HepG2 (cell line): ENCODE results near the gene CISD3. TPM values are rescaled to one million over a fixed set of nuclear protein-coding genes. Genes with fewer than 3 reads are reported as not detected.

Experiments used
- ADNP ChIP-seq: sonication (generic); formaldehyde crosslinking; IDR thresholded peaks from 2 replicates; pipeline ENCODE4 v1.4.0; 2020; ENCODE audit warnings: missing genetic modification reagents
- ELF4 ChIP-seq: sonication (generic); formaldehyde crosslinking; IDR thresholded peaks from 2 replicates; pipeline ENCODE4 v1.5.0; 2020; ENCODE audit warnings: missing genetic modification reagents, mild to moderate bottlenecking, moderate library complexity, borderline replicate concordance
- ERF ChIP-seq: IDR thresholded peaks from 2 replicates; pipeline ENCODE4 v1.6.1; 2018; ENCODE audit warnings: missing biosample characterization, missing genetic modification reagents
- MAF1 ChIP-seq: sonication (generic); formaldehyde crosslinking; IDR thresholded peaks from 2 replicates; pipeline ENCODE4 v1.5.0; 2020; ENCODE audit warnings: missing genetic modification reagents, borderline replicate concordance
- MED13 ChIP-seq: sonication (generic); formaldehyde crosslinking; IDR thresholded peaks from 2 replicates; pipeline ENCODE4 v1.5.0; 2020; ENCODE audit warnings: missing genetic modification reagents
- MTA1 ChIP-seq: sonication (generic); formaldehyde crosslinking; IDR thresholded peaks from 2 replicates; pipeline ENCODE4 v1.4.0; 2020; ENCODE audit warnings: missing genetic modification reagents, mild to moderate bottlenecking, borderline replicate concordance
- NR2C2 ChIP-seq: sonication (generic); formaldehyde crosslinking; IDR thresholded peaks from 2 replicates; pipeline ENCODE4 v1.4.0; 2020; ENCODE audit warnings: missing genetic modification reagents, mild to moderate bottlenecking, moderate library complexity, borderline replicate concordance
- TGIF2 ChIP-seq: IDR thresholded peaks from 2 replicates; pipeline ENCODE4 v1.6.1; 2016; ENCODE audit warnings: control low read depth, missing compliant biosample characterization
- TOE1 ChIP-seq: sonication (generic); formaldehyde crosslinking; IDR thresholded peaks from 2 replicates; pipeline ENCODE4 v1.4.0; 2020; ENCODE audit warnings: mild to moderate bottlenecking, missing genetic modification reagents
- ZFP36L2 ChIP-seq: sonication (generic); formaldehyde crosslinking; IDR thresholded peaks from 2 replicates; pipeline ENCODE4 v1.4.0; 2020; ENCODE audit warnings: missing genetic modification reagents
- ZMYM3 ChIP-seq: sonication (generic); formaldehyde crosslinking; IDR thresholded peaks from 2 replicates; pipeline ENCODE4 v1.5.1; 2020; ENCODE audit warnings: mild to moderate bottlenecking, missing genetic modification reagents
- polyA plus RNA-seq, 8 experiments: library from polyadenylated mRNA; depleted of rRNA in 3 of 8; stranded (reverse) in 7 of 8; unstranded in 1 of 8; fragments of >200 nt; fragmentation: Illumina TruSeq in 4 of 8; extraction: Trizol in 4 of 8; gene quantifications; 2 replicates each; pipeline versions ENCODE4 v1.2.1 to v1.2.3, GENCODE V29; 2011 to 2016; ENCODE audit warnings: low read depth in 4 of 8, missing spikeins in 1 of 8, mixed read lengths in 1 of 8; ENCODE audit not compliant: insufficient read depth in 1 of 8
- total RNA-seq, 5 experiments: library from RNA; depleted of rRNA; stranded (reverse); fragments of >200 nt; fragmentation: Illumina TruSeq; extraction: Trizol; gene quantifications; 2 replicates each; pipeline ENCODE4 v1.2.3, GENCODE V29; 2016; ENCODE audit warnings: low read depth in 1 of 5
- TF ChIP-seq, protein P1 (sequence below): sonication (generic); formaldehyde crosslinking; IDR thresholded peaks from 2 replicates; pipeline ENCODE4 v1.5.0; 2020; ENCODE audit warnings: missing genetic modification reagents
- TF ChIP-seq, protein P2 (sequence below): sonication (generic); formaldehyde crosslinking; IDR thresholded peaks from 2 replicates; pipeline ENCODE4 v1.5.0; 2020; ENCODE audit warnings: mild to moderate bottlenecking, missing genetic modification reagents
- TF ChIP-seq, protein P3 (sequence below): sonication (generic); formaldehyde crosslinking; conservative IDR thresholded peaks from 2 replicates; pipeline ENCODE4 v1.8.1; 2023; ENCODE audit warnings: missing genetic modification reagents
- TF ChIP-seq, protein P4 (sequence below): sonication (generic); formaldehyde crosslinking; IDR thresholded peaks from 2 replicates; pipeline ENCODE4 v1.4.0; 2020; ENCODE audit warnings: mild to moderate bottlenecking, missing genetic modification reagents
- TF ChIP-seq, protein P5 (sequence below): sonication (generic); formaldehyde crosslinking; IDR thresholded peaks from 2 replicates; pipeline ENCODE4 v1.4.0; 2020; ENCODE audit warnings: missing genetic modification reagents
- TF ChIP-seq, protein P6 (sequence below): sonication (generic); formaldehyde crosslinking; IDR thresholded peaks from 2 replicates; pipeline ENCODE4 v1.4.0; 2020; ENCODE audit warnings: missing genetic modification reagents, mild to moderate bottlenecking, borderline replicate concordance

The CISD3 gene
- total and polyA plus RNA-seq, 2 of the 13 experiments (the other 11 are each of a cell fraction or from before 2014, with no cell fraction given): 30.0 to 34.1 TPM

DNA sequence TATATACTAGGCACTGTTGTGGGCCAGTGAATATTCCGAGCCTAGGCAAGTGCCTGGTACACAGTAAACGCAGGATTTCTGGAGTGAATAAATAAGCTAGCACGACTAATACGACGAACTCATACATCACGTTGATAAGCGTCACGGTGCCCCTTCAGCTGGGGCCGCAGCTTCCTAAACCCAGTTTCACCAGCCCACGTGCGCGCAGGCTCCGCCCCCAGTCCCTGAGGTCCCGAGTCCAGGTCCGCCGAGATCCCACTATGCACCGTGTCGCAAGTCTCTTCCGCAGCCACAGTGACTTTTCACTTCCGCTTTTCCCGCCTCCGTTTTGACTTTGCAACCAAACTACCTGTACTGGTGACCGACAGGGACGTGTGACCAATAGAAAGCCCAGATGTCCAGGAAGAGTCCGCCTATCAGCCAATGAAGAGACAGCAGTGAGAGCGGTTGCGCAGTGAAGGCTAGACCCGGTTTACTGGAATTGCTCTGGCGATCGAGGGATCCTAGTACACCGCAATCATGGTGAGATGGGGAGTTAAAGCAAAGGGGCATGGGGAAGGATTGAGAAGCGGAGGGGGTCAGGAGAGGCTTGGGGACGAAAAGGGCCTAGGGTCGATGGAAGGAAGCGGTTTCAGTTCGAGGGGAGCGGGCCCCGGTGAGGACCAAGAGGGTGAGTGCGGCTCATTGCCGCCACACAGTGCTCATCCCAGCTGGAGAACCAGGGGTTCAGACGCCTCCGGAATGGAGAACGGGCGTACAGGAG, 22.3 kb downstream of the CISD3 start, which contains the start of gene PSMB3 (continued):
- TF ChIP-seq, protein P1, sequence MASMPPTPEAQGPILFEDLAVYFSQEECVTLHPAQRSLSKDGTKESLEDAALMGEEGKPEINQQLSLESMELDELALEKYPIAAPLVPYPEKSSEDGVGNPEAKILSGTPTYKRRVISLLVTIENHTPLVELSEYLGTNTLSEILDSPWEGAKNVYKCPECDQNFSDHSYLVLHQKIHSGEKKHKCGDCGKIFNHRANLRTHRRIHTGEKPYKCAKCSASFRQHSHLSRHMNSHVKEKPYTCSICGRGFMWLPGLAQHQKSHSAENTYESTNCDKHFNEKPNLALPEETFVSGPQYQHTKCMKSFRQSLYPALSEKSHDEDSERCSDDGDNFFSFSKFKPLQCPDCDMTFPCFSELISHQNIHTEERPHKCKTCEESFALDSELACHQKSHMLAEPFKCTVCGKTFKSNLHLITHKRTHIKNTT (CRISPR knock-in tag): no peak
- TF ChIP-seq MTA1 (CRISPR knock-in tag): peak; percentile 31; the same call in 1 of the 2 replicates
- TF ChIP-seq ADNP: no peak
- TF ChIP-seq, protein P2, sequence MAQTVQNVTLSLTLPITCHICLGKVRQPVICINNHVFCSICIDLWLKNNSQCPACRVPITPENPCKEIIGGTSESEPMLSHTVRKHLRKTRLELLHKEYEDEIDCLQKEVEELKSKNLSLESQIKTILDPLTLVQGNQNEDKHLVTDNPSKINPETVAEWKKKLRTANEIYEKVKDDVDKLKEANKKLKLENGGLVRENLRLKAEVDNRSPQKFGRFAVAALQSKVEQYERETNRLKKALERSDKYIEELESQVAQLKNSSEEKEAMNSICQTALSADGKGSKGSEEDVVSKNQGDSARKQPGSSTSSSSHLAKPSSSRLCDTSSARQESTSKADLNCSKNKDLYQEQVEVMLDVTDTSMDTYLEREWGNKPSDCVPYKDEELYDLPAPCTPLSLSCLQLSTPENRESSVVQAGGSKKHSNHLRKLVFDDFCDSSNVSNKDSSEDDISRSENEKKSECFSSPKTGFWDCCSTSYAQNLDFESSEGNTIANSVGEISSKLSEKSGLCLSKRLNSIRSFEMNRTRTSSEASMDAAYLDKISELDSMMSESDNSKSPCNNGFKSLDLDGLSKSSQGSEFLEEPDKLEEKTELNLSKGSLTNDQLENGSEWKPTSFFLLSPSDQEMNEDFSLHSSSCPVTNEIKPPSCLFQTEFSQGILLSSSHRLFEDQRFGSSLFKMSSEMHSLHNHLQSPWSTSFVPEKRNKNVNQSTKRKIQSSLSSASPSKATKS: no peak
- peak; percentile 50; the same call in 1 of the 2 replicates for TF ChIP-seq ZMYM3 (CRISPR knock-in tag)
- 0 out of 2 replicates have a peak, but pooled peaks have one; percentile 45 for TF ChIP-seq TOE1 (CRISPR knock-in tag)
- TF ChIP-seq, protein P3, sequence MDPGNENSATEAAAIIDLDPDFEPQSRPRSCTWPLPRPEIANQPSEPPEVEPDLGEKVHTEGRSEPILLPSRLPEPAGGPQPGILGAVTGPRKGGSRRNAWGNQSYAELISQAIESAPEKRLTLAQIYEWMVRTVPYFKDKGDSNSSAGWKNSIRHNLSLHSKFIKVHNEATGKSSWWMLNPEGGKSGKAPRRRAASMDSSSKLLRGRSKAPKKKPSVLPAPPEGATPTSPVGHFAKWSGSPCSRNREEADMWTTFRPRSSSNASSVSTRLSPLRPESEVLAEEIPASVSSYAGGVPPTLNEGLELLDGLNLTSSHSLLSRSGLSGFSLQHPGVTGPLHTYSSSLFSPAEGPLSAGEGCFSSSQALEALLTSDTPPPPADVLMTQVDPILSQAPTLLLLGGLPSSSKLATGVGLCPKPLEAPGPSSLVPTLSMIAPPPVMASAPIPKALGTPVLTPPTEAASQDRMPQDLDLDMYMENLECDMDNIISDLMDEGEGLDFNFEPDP (CRISPR knock-in tag): no peak
- TF ChIP-seq MAF1: 0 out of 2 replicates have a peak, but pooled peaks have one; percentile 59
- peak; percentile 95 for TF ChIP-seq TGIF2 (CRISPR knock-in tag)
- TF ChIP-seq, protein P4, sequence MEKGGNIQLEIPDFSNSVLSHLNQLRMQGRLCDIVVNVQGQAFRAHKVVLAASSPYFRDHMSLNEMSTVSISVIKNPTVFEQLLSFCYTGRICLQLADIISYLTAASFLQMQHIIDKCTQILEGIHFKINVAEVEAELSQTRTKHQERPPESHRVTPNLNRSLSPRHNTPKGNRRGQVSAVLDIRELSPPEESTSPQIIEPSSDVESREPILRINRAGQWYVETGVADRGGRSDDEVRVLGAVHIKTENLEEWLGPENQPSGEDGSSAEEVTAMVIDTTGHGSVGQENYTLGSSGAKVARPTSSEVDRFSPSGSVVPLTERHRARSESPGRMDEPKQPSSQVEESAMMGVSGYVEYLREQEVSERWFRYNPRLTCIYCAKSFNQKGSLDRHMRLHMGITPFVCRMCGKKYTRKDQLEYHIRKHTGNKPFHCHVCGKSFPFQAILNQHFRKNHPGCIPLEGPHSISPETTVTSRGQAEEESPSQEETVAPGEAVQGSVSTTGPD: no peak
- peak; percentile 99 for TF ChIP-seq ELF4 (CRISPR knock-in tag)
- TF ChIP-seq ZFP36L2 (CRISPR knock-in tag): no peak
- TF ChIP-seq, protein P5, sequence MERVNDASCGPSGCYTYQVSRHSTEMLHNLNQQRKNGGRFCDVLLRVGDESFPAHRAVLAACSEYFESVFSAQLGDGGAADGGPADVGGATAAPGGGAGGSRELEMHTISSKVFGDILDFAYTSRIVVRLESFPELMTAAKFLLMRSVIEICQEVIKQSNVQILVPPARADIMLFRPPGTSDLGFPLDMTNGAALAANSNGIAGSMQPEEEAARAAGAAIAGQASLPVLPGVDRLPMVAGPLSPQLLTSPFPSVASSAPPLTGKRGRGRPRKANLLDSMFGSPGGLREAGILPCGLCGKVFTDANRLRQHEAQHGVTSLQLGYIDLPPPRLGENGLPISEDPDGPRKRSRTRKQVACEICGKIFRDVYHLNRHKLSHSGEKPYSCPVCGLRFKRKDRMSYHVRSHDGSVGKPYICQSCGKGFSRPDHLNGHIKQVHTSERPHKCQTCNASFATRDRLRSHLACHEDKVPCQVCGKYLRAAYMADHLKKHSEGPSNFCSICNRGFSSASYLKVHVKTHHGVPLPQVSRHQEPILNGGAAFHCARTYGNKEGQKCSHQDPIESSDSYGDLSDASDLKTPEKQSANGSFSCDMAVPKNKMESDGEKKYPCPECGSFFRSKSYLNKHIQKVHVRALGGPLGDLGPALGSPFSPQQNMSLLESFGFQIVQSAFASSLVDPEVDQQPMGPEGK: peak; percentile 73
- TF ChIP-seq, protein P6, sequence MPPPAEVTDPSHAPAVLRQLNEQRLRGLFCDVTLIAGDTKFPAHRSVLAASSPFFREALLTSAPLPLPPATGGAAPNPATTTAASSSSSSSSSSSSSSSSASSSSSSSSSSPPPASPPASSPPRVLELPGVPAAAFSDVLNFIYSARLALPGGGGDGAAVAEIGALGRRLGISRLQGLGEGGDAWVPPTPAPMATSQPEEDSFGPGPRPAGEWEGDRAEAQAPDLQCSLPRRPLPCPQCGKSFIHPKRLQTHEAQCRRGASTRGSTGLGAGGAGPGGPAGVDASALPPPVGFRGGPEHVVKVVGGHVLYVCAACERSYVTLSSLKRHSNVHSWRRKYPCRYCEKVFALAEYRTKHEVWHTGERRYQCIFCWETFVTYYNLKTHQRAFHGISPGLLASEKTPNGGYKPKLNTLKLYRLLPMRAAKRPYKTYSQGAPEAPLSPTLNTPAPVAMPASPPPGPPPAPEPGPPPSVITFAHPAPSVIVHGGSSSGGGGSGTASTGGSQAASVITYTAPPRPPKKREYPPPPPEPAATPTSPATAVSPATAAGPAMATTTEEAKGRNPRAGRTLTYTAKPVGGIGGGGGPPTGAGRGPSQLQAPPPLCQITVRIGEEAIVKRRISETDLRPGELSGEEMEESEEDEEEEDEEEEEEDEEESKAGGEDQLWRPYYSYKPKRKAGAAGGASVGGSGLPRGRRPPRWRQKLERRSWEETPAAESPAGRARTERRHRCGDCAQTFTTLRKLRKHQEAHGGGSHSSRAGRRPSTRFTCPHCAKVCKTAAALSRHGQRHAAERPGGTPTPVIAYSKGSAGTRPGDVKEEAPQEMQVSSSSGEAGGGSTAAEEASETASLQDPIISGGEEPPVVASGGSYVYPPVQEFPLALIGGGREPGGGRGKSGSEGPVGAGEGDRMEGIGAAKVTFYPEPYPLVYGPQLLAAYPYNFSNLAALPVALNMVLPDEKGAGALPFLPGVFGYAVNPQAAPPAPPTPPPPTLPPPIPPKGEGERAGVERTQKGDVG (CRISPR knock-in tag): 0 out of 2 replicates have a peak, but pooled peaks have one; percentile 39
- no peak; the same call in 1 of the 2 replicates for TF ChIP-seq MED13 (CRISPR knock-in tag)
- TF ChIP-seq ERF (CRISPR knock-in tag): peak; percentile 92
- peak; percentile 97 for TF ChIP-seq NR2C2 (CRISPR knock-in tag)
